Right lobe of liver (tissue), 6 donors: Measurements from ENCODE around the gene GULP1. TPM values are rescaled to one million over a fixed set of nuclear protein-coding genes. Genes with fewer than 3 reads are reported as not detected.

Experiments
- ATAC-seq, 4 donors: fragments of 200-7000 bp; cut with Tn5 transposase; one replicate each; pipeline ENCODE4 v1.9.1; 2020; ENCODE audit warnings: mild to moderate bottlenecking in 4 of 4, moderate library complexity in 4 of 4
- DNase-seq, 3 donors: peaks; one replicate each; pipeline ENCODE4 v3.0.0-alpha.2; 2020
- H3K27ac ChIP-seq, 3 donors: fragments of 200-600 bp; one replicate each; pipeline ENCODE4 v1.8.0; 2022
- H3K27me3 ChIP-seq, 2 donors: fragments of 200-600 bp; one replicate each; pipeline ENCODE4 v1.8.0; 2022
- H3K36me3 ChIP-seq, 4 donors: fragments of 200-600 bp; sonication (generic) in 1 of 4; one replicate each; pipeline versions ENCODE4 v1.5.1 to v1.8.0; 2017 to 2022; ENCODE audit warnings: control low read depth in 1 of 4
- H3K4me1 ChIP-seq, 4 donors: fragments of 200-600 bp; sonication (generic) in 1 of 4; one replicate each; pipeline versions ENCODE4 v1.5.1 to v1.8.0; 2017 to 2022; ENCODE audit warnings: control low read depth in 1 of 4
- H3K4me3 ChIP-seq, 3 donors: fragments of 200-600 bp; one replicate each; pipeline ENCODE4 v1.8.0; 2022
- H3K9me3 ChIP-seq, 4 donors: fragments of 200-600 bp; sonication (generic) in 1 of 4; one replicate each; pipeline versions ENCODE4 v1.5.1 to v1.8.0; 2017 to 2022; ENCODE audit warnings: control low read depth in 1 of 4
- POLR2A ChIP-seq: fragments of 450-650 bp; IDR thresholded peaks from one replicate; pipeline ENCODE4 v1.6.1; 2017; ENCODE audit warnings: antibody characterized with exemption, mild to moderate bottlenecking
- WGBS: methylation state at CpG from one replicate; pipeline ENCODE4 v1.1.6; 2018; ENCODE audit warnings: low coverage, low lambda C conversion rate; ENCODE audit not compliant: insufficient coverage; ENCODE audit errors: missing lambda C conversion rate; 5-methylcytosine and 5-hydroxymethylcytosine counted together
- intact Hi-C, 2 donors: fragments of 100-400 bp; cut with DNase I; formaldehyde crosslinking; loops; one replicate each; pipeline versions ENCODE4 v1.11.2 to v1.14.1; 2022
- total RNA-seq, 6 experiments: library from RNA; depleted of rRNA in 2 of 6; stranded (reverse); fragments of >200 nt in 2 of 6; fragmentation: NEBNext Ultra II Directional in 3 of 6; extraction: Animal tissue kit (Norgen Biotek cat#: 25700) in 3 of 6; gene quantifications; one replicate each; pipeline versions ENCODE4 v1.1.0 to v1.2.4, GENCODE V29; 2016 to 2023
- TF ChIP-seq, protein P1 (sequence below), 4 donors: fragments of 200-600 bp in 3 of 4; fragments of 450-650 bp in 1 of 4; IDR thresholded peaks; one replicate each; pipeline versions ENCODE4 v1.5.1 to v1.8.0; 2016 to 2022; ENCODE audit warnings: antibody characterized with exemption in 4 of 4, mild to moderate bottlenecking in 2 of 4
- donor health status: DM: no; HTN: yes; CAD: no.
- donor health status: DM: no; HTN: no; CAD: no.
- donor health status: DM: no; HTN: no; CAD: no.
- donor health status: DM: no; HTN: yes; CAD: no.
- donor health status: DM: no; HTN: yes; CAD: no.

GULP1 gene
- total RNA-seq, 6 experiments from 2014 or later, result 0.42 to 4.4 (median 0.89) TPM

DNA sequence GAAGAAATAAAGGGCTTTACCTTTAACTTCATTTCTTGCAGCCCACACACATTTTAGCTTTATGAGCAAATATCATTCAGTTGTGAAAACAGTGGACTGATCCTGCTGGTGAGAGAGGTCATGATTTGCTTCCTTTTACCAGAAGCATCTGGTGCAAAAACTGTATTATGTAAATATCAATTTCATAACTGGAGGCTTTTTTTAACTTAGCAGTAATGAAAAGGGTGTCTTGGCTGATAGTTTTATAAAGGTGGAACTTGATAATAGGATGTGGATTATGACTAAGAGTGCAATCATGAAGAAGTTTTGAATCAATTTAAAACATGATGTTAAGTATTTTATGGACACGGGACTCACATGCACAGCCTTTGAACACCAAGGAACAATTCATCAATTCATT, 304.4 kb downstream of the GULP1 start:
- intact Hi-C loops, result no loop called here
- no peaks in the 10 kb centered on the region for H3K9me3 ChIP-seq
- TF ChIP-seq, protein P1, sequence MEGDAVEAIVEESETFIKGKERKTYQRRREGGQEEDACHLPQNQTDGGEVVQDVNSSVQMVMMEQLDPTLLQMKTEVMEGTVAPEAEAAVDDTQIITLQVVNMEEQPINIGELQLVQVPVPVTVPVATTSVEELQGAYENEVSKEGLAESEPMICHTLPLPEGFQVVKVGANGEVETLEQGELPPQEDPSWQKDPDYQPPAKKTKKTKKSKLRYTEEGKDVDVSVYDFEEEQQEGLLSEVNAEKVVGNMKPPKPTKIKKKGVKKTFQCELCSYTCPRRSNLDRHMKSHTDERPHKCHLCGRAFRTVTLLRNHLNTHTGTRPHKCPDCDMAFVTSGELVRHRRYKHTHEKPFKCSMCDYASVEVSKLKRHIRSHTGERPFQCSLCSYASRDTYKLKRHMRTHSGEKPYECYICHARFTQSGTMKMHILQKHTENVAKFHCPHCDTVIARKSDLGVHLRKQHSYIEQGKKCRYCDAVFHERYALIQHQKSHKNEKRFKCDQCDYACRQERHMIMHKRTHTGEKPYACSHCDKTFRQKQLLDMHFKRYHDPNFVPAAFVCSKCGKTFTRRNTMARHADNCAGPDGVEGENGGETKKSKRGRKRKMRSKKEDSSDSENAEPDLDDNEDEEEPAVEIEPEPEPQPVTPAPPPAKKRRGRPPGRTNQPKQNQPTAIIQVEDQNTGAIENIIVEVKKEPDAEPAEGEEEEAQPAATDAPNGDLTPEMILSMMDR (IDR thresholded peaks at IDR 0.05), result no peak
- TF ChIP-seq POLR2A, result no peak
- no peak overlapping the region for H3K4me3 ChIP-seq
- H3K27me3 ChIP-seq, result no peaks in the 10 kb centered on the region
- no peak for ATAC-seq
- 79% methylated on average over 1 of the region's 1 CpG for WGBS
- H3K36me3 ChIP-seq, result no peaks in the 10 kb centered on the region
- H3K4me1 ChIP-seq, result no peaks in the 10 kb centered on the region
- no peak overlapping the region for H3K27ac ChIP-seq
- DNase-seq, result no peak

GRCh38 chr2:188598551-188598950, 306.9 kb downstream of the GULP1 start:
- H3K27me3 ChIP-seq, result no peaks in the 10 kb centered on the region
- no peaks in the 10 kb centered on the region for H3K36me3 ChIP-seq
- intact Hi-C loops, result no loop called here
- H3K27ac ChIP-seq, result no peak overlapping the region
- 71% methylated on average over 1 of the region's 1 CpG for WGBS
- H3K4me3 ChIP-seq, result no peak overlapping the region
- H3K9me3 ChIP-seq, result no peaks in the 10 kb centered on the region
- no peaks in the 10 kb centered on the region for H3K4me1 ChIP-seq
- ATAC-seq (peak; percentile 61 to 92 (median 70)), DNase-seq (peak in 1 of 3 donors; percentile 59)
- no peak for TF ChIP-seq POLR2A
- TF ChIP-seq, protein P1 (IDR thresholded peaks at IDR 0.05), result no peak

- no peak overlapping the region for H3K4me3 ChIP-seq
- no peaks in the 10 kb centered on the region for H3K36me3 ChIP-seq
- TF ChIP-seq, protein P1 (IDR thresholded peaks at IDR 0.05), result no peak
- TF ChIP-seq POLR2A, result no peak
- no peaks in the 10 kb centered on the region for H3K9me3 ChIP-seq
- DNase-seq, result no peak
- H3K27me3 ChIP-seq, result no peaks in the 10 kb centered on the region
- no peak overlapping the region for H3K27ac ChIP-seq
- no peaks in the 10 kb centered on the region for H3K4me1 ChIP-seq
- 11% methylated on average over 2 of the region's 2 CpGs for WGBS
- intact Hi-C loops, result no loop called here
- no peak for ATAC-seq
These were observed 307.5 kb downstream of the GULP1 start for GRCh38 chr2:188599140-188599539.

DNA sequence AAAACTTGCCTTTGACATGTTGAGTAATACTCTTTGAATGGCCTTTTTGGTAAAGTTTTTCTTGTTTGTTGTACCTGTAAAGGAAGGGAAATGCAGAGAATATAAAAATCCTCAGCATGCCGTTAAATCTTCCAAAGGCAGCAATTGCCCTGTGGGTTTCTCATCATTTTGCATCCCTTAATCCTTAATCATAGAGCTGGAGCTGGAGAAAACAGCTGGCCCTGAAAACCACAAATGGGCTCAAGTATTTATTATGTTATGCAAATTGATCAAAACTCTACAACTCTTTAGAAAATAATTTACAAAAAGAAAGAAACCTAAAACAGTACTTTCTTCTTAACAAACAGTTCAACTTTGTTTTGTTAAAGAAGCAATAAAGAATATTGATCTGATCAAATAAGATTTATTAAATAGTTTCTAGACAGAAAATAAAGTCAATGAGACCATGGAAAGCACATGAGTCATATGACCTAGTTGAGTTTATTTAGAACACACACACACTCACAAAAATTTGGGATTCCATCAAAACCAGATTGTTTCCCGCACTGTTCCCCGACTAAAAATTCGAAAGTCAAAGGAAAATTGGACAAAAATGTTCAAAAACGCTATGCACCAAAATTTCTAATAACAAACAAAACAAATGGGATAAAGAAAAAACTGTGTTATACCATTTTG, 309.0 kb downstream of the GULP1 start:
- Histone ChIP-seq H3K4me1 (no peaks in the 10 kb centered on the region), H3K4me3 (no peak overlapping the region), H3K36me3 (no peaks in the 10 kb centered on the region), H3K27me3 (no peaks in the 10 kb centered on the region), H3K27ac (no peak overlapping the region), H3K9me3 (no peaks in the 10 kb centered on the region)
- TF ChIP-seq, protein P1 (IDR thresholded peaks at IDR 0.05), result no peak
- TF ChIP-seq POLR2A, result no peak
- ATAC-seq (no peak), DNase-seq (no peak)
- 71% methylated on average over 5 of the region's 5 CpGs for WGBS
- intact Hi-C loops, result no loop called here
